ENCODE results near the gene OBP2B.
"Not testable (repeated sequence)": the region's sequence is repeated elsewhere in the genome, so short reads cannot be mapped to it uniquely, and the experiment has no call there.

The OBP2B gene

DNA sequence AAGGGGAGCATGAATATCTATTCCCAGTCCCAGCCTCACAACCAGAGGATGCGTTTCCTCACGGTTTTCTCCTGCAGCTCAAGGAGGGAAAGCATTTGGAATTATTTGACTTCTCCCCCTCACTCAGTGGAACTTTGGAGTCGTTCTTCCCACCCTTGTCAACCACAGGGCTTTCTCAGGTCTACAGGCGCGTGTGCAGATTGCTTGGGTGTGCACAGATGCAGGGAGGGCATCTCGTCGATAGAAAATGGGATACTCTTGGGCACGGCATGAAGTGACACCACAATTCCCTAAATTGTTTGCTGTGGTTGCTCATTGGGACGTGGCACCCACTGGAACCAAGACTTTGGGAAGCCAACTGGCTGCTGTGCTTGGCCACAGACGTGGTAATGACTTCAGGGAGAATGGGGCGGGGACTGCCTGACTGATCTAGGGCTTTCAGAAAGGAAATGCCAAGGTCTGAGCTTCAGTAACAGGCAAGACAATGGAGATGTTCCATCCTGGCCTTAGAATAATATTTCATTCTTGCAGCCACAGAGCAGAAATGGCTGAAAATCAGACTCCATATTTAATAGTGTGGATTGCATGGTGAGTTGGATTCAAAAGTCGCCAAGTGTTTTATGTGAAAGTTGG lies 12.2 kb upstream of the OBP2B start:
- no peak for DNase-seq (ENCODE audit: low spot score)

DNA sequence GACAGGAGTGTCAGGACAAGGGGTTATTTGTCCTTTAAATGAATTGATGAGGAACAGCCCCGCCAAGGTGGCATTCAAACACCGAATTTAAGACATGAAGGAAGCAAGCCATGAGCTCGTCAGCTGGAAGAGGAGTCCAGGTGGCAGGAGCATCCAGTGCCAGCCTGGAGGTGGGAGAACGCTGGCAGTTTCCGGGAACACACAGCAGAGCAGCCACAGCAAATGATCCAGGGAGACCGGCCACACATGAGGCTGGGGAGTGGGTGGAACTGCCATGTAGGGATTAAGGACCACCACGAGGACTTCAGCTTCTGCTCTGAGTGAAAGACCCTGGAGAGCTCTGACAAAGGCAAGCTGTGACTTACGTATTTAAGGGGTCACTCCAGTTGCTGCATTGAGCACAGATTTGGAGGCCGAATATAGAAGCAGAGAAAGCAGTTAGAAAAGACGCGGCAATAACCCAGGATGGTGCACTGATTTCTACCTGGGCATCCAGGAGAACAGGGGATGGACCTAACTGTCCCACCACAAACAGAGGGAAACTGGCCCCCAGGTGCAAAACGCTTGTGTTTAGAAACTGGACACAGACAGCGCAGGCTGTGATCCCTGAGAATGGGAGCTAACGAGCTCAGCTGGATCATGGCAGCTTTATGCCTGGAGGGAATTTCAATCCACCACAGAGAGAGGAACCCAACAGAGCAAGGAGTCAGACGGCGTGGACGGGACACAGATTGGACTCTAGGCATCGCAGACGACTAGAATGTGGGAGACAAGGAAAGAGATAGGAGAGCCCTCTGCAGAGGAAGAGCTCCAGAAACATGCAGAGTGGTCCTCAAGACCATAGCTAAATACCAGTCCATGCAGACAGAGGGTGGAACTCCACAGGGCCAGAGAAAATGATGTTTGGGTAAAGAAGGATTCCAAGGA lies 9.3 kb upstream of the OBP2B start:
- DNase-seq (ENCODE audit: low spot score) = not testable (repeated sequence)

DNA sequence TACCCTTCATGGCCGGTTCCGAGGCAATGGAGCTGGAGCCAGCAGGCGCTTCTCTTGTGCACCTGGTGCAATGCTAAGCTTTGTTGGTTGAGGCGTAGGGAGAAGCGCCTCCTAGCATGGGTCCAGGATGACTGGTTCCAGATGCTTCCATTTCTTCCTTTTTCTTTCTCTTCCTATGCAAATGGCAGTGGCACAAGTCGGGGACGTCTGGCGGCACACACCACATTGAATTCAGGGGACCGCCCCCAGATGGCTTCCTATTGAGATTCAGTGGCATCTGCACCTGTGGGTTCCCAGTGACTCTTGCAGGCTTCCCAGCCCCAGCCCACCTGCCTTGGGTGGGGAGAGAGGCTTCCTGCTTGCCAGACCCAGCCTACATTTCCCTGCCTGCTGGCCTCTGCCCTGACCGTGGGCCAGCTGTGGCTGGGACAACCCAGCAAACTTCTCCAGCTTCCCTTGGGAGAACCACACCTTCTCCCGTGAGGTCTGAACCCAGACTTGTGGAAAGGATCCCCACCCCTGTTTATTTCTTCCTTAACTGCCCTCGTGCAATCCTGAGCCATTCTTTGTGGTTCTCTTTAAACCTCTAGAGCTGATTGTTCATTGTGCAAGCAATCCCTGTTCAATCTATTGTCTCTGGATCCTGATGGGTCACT lies 8.4 kb upstream of the OBP2B start:
- DNase-seq (ENCODE audit: low spot score) = not testable (repeated sequence)

DNA sequence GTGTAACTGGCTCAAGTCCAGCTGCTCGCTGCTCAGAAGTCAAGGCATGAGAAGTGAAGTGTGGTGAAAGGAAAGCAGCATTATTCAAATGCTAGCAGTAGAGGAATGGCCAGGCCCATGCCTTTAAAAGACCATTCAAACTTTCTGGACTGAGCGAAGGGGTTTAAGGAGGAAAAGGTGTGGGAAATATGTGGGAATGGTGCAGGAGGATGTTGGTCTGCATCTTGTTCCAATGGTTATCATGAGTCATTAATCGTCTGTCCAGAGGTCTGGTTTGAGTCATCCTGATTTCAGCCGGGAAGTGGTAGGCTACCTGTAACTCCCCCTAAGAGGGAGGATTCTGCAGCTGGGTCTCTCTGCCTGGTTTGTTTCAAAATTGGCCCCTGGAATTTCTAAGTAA lies 5.2 kb upstream of the OBP2B start:
- DNase-seq (ENCODE audit: low spot score) = not testable (repeated sequence)

DNA sequence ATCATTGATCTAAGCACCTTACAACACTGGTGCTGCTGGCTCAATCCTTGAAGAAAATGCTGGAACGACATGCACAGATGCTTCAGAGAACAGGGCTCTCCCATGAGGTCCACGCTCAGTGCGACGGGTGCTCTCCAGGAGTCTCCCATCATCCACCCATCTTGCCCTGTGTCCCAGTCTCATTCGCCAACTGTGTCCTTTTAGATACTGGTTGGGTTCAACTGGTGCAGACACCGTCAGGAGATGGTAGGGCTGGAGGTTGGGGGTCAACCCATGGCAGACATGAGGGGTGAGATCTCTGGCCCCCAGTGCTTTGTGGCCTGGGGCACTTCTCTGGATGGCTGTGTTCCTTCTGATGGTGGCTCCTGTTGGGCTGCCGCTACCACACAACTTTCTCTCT lies 1.6 kb upstream of the OBP2B start:
- no peak for DNase-seq (ENCODE audit: low spot score)

DNA sequence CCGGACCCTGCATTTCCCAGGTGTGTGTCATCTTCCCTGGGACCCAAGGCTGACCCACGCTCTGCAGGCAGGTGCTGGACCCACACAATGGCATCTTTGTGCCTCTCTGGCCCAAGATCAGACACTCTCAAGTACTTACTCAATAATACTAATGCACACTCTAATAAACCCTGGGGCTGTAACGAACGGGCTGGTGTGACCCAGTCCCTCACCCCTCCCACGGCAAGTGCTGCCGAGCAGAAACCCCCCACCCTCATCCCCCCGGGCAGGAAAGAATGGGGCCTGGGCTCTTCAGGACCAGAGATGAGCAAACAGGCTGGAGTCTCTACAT lies 1.1 kb upstream of the OBP2B start:
- DNase-seq (ENCODE audit: low spot score) = no peak

DNA sequence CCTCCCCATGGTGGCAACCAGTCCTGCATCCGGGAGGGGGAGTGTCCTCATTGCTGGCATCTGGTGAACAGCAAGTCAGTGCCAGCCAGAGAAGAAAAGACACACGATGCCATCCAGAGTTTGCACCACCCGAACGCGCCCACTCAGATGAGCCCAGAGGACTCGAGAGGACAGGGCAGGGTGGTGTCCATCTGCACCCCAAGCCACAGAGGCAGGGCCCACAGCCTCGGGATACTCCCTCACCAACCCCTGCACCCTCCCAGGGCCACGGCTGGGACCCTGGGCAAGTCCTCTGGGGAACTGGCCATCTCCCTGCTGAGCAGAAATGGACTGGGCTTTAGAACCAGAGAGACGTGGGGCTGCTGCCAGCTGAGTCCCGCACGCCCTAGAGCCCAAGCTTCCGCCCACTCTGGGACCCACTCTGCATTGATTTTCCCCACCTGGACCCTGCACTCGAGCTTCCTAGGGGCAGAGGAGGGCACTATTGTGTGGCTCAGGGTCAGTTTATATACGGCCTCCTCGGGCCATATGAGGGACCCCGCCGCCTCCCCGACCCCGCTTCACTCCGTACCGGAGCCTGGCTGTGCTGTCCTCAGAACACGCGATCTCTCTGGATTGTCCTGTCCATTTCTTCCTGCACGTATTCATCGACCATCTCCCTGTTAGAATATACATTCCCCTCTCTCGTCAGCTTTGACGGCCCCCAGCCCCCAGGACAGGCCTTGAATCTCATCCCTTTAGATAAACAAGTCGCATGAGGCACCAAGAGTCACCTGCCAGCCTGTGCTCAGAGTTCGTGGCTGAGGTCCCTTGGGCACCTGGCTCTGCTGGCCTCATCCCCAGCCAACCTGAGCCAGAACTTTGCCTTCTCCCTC lies 514 bp upstream of the OBP2B start:
- DNase-seq (ENCODE audit: low spot score) = not testable (repeated sequence)

DNA sequence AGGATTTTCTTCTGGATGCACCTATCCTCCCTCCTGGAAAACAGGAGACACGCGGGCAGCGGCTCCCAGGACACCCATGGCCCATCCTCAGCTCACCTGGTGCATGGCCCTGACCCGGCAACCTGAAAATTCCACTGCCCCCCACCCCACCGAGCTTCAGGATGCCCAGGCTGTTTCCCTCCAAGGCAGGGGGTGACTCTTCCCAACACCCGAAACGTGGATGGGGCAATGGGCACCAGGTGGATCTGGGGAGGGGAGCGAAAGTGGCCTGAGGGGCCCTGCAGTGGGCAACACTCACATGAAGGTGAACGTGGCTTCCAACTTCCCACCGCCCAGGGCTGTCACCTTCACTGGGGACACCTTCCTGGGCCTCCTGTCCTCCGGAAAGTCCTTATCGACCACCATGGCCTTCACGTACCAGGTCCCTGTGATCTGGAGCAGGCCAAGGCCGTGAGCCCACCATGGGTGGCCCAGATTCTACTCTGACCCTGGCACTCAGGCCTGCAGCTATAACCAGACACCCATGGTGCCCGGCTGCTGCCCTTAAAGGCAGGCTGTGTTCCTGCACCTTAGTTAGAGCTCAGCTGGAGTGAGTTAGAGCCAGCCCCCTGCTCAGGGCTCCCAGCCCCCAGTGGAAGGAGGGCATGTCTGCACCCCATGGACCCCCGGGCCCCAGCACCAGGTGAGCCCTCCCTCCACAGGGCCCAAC lies 725 bp downstream of the OBP2B start:
- not testable (repeated sequence) for DNase-seq (ENCODE audit: low spot score)

DNA sequence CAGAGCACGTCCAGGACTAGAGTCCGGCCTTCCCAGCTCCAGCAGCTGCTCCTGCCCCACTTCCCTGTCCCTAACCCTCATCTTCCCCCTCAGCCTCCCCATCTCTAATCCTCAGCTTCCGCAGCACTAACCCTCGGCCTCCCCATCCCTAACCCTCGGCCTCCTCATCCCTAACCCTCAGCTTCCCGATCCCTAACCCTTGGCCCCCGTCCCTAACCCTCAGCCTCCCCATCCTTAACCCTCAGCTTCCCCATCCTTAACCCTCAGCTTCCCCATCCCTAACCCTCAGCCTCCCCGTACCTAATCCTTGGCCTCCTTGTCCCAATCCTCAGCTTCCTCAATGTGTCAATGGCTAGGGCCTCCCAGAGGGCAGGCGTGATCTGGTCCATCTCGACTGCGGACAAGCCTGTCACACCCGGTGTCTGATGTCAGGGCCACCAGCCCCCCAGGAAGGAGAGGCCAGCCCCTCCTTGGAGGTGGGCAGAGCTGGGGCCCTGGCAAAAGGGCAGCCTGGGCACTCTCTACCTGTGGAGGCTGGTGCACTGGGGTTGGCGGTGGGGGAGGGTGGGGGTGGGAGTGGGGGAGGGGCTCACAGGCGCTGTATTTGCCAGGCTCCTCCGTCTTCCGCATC lies 1.4 kb downstream of the OBP2B start:
- DNase-seq (ENCODE audit: low spot score) = no peak

DNA sequence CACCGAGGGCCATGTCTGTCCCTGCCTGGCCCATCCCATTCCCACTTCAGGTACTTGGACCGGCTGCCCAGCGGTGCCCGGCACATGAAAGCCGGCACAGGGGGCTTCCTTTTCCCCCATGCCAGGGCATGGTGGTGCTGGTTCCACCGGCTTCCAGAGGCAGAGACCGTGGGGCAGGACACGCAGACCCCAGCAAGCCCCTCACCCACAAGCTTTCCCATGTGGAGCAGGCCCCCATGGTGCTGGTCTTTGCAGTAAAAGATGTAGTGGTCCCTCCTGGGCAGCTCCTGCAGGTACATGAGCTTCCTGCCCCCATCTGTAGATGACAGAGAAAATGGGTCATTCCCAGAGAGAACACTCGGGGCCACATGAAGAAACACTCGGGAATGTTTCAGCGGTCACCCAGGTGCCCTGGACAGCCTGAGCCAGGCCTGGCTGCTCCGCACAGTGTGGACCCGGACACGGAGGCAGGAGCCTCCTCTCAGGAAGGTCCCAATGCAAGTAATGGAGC lies 2.0 kb downstream of the OBP2B start:
- no peak for DNase-seq (ENCODE audit: low spot score)

DNA sequence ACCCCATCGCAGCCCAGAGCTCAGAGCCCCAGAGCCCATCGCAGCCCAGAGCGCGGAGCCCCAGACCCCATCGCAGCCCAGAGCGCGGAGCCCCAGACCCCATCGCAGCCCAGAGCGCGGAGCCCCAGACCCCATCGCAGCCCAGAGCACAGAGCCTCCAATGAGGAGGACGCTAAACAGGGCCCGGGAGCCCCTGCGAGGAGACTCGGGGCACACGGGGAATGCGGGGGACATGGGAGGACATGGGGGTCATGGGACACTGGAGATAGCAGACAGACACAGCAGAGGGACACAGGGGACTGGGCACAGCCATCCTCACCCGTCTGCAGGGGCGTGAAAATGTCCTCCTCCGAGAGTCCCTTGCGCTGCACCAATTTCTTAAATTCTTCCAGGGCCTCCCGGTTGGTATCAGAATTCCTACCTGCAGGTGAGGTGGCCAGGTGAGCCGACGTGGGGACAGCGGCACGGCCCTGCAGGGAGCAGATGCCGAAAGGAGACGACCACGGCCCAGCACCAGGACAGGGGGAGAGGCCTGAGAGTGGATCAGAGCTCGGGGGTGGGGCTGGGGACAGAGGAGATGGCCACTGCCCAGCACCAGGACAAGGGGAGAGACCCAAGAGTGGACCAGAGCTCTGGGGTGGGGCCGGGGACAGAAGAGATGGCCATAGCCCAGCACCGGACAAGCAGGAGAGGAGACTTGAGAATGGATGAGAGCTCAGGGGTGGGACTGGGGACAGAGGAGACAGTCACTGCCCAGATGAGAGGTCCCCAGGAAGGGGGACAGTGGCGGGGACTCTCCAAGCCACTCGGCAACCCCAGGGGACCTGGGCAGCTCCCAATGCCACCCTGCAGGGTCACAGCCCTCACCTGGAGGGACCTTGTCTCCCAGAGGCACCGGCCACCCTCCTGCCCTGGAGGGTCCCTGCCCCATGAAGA lies 2.8 kb downstream of the OBP2B start:
- DNase-seq (ENCODE audit: low spot score) = no peak

DNA sequence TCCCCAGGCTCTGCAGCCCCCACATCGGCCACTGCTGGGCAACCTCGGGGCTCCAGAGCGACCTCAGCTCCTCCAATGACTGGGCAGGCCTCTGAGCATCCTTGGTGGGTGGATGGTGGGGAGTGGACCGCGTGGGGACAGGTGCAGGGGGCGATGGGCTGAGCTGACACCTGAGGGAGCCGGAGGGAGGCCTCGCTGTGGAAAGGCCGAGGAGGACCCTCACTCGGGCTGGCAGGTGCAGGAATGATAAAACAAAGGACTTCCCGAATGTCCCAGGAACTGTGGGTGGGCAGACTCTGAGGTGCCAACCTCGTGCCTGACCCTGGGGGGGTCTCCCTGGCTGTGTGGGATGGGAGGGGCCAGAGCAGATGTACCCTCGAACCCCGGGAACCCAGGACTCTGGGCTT lies 3.6 kb downstream of the OBP2B start:
- not testable (repeated sequence) for DNase-seq (ENCODE audit: low spot score)

DNA sequence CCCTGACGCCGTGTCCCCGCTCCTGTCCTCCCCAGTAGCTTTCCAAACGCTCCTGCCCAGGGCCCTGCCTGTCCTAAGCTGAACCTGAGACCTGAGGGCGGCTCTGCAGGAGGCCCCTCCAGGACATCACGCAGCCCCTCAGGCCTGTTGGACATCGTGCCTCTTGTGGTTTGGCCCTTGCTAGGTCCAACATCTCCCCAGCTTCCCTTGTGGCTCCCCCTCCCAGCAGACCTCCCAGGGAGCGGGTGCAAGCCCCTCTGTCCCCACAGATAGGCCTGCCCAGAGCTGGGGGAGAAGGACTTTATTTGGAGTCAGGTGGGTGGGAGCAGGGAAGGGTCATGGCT lies 4.1 kb downstream of the OBP2B start:
- DNase-seq (ENCODE audit: low spot score) = no peak

DNA sequence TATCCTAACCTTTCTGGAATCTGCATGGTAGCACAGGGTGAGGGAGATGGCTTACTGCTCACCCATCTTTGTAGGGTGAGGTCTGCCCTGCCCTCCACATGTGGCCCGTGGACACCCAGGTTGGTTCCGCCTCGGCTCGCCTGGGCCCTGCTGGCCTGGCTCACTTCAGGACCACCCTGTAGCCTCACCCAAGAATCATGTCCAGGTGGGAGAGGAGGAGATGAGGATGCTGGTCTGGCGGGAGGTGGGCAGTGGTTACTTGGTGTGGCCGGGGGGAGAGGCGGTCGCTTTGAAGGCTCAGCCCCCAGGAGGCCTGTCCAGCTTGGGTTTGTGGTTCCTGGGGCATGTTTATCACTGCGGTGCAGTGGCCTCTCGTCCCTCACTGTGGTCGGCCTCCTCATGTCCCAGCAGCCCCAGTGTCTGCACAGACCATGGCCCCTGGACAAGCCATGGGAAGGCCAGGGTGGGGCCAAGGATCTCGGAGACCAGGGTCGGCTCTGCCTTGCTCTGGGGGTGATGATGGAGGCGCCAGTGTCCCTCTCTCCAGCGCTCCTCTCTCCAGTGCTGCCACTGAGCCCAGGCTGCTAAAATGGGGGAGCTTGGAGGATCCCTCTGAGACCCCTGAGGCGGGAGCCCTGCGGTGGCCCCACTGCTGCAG lies 4.6 kb downstream of the OBP2B start:
- DNase-seq (ENCODE audit: low spot score) = no peak

DNA sequence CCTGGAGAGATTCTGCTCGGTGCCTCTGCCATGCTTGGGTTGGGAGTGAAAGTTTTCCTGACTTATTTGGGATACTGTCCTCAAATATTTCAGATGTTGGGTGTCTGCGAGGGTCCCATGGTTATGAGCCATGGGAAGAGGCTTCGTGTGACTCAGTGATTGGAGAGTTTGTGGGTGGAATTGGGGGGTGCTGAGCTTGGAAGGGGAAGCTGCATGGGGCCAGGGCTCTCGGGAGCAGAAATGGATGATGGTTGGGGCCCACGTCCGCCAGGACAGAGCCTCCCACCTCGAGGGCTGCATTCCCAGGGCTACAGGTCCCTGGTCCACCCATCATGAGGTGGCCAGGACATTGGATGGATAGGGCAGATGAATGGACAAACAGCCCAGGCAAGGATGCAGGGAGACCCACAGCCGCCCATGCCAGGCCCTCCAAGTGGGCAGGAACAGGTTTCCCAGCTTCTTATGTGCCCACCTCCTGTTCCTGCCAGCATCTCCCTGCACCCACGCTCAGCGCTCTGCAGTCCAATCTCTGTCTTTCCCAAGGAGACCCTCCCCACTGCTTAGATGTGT lies 5.5 kb downstream of the OBP2B start:
- no peak for DNase-seq (ENCODE audit: low spot score)

DNA sequence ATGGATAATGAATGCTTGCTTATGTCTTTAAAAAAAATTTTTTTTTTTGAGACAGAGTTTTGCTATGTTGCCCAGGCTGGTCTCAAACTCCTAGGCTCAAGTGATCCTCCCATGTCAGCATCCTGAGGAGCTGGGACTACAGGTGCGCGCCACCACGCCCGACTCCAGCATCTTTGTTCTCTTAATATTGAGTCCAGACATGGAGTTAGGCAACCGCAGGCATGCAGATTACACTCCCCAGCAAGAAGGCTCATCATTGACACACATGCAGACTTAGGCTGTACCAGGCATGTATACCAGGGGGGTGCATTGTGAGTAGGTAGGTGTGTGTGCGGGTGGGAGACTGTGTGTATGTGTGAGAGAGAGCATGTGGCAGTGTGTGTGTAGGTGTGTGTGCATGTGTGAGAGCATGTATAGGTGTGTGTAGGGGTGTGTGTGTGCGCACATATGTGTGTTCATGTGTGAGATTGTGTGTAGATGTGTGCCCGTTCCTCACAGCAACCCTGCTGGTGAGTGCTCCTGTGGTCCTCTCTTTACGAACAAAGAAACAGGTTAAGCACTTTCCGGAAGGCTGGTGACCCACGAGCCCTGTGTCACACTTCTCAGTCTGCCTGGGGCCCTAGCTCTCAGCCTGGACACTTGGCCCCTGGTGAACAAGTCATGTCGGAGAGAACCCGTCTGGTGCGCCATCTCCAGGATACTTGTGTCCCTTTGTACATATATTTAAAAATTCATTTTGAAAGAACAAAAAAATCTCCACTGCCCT lies 6.2 kb downstream of the OBP2B start:
- no peak for DNase-seq (ENCODE audit: low spot score)

DNA sequence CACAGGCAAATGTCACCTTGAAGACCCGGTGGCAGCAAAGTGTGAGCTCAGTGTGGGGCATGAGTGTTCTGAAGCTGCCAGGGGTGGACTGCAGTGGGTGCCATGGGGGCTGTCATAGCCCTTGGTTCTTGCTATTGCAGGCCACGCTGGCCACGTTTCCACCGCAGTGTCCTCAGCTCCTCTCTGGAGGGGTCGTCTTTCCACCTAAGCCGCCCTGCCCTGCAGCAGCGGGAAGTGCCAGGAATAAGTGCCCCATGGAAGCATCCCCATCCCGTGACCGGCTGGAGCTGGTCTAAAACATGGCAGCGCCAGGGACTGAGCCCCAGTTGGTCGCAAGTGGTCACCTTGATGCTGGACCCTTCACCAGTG lies 6.9 kb downstream of the OBP2B start:
- DNase-seq (ENCODE audit: low spot score) = no peak

Measured in GM03348 (cell line).